ENCODE data around the gene GATAD2B. TPM values are rescaled to one million over a fixed set of nuclear protein-coding genes. Genes with fewer than 3 reads are reported as not detected.

GATAD2B gene
- total RNA-seq, 3 donors from 2014 or later (not counting 1 experiment from before 2014, with no cell fraction given): 68.1 to 91.3 (median 75.5) TPM

GRCh38 chr1:153946622-153947241 lies 24.0 kb upstream of the GATAD2B start, which contains the start of gene DENND4B:
DENND4B (minus strand) TSS chr1:153946718; CDS start chr1:153944374, 2,344 bp downstream.
- peaks cover 44% of the 10 kb centered on the region for H3K4me1 ChIP-seq (ENCODE audit: control insufficient read depth, insufficient read depth, low read length)
- H3K36me3 Mint-ChIP-seq: peaks cover 13% of the 10 kb centered on the region
- peak within 1 kb of the TSS; percentile 92 to 96 for H3K27ac Mint-ChIP-seq
- ATAC-seq (peak; percentile 65 to 79 (median 70)), DNase-seq (peak; percentile 77 to 86)
- peak within 1 kb of the TSS; percentile 89 for H3K4me3 ChIP-seq (ENCODE audit: low read length)
- peak within 1 kb of the TSS; percentile 98 for H3K27ac ChIP-seq (ENCODE audit: low read length)
- no peaks in the 10 kb centered on the region for H3K27me3 Mint-ChIP-seq (ENCODE audit: low read depth in 2 of 2)
- peaks cover 52% of the 10 kb centered on the region for H3K36me3 ChIP-seq (ENCODE audit: control insufficient read depth, insufficient read depth, low read length)
- H3K4me3 Mint-ChIP-seq: peak within 1 kb of the TSS; percentile 94
- peaks cover 39 to 51% of the 10 kb centered on the region in 2 donors for H3K4me1 Mint-ChIP-seq
- 9% methylated on average over 28 of the region's 28 CpGs for WGBS (ENCODE audit: insufficient coverage)
- H3K9me3 Mint-ChIP-seq: no peaks in the 10 kb centered on the region
- intact Hi-C loops (cut with micrococcal nuclease): loop anchor here (1.0 kb wide), 1 partner anchor 149 kb away; no protein-coding TSS in a partner anchor
- H3K9me3 ChIP-seq (ENCODE audit: control insufficient read depth, insufficient read depth, low read length): no peaks in the 10 kb centered on the region
- TF ChIP-seq, protein P1, sequence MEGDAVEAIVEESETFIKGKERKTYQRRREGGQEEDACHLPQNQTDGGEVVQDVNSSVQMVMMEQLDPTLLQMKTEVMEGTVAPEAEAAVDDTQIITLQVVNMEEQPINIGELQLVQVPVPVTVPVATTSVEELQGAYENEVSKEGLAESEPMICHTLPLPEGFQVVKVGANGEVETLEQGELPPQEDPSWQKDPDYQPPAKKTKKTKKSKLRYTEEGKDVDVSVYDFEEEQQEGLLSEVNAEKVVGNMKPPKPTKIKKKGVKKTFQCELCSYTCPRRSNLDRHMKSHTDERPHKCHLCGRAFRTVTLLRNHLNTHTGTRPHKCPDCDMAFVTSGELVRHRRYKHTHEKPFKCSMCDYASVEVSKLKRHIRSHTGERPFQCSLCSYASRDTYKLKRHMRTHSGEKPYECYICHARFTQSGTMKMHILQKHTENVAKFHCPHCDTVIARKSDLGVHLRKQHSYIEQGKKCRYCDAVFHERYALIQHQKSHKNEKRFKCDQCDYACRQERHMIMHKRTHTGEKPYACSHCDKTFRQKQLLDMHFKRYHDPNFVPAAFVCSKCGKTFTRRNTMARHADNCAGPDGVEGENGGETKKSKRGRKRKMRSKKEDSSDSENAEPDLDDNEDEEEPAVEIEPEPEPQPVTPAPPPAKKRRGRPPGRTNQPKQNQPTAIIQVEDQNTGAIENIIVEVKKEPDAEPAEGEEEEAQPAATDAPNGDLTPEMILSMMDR (IDR thresholded peaks at IDR 0.05): peak; percentile 84
- no peaks in the 10 kb centered on the region for H3K27me3 ChIP-seq (ENCODE audit: control insufficient read depth, insufficient read depth, low read length)

DNA sequence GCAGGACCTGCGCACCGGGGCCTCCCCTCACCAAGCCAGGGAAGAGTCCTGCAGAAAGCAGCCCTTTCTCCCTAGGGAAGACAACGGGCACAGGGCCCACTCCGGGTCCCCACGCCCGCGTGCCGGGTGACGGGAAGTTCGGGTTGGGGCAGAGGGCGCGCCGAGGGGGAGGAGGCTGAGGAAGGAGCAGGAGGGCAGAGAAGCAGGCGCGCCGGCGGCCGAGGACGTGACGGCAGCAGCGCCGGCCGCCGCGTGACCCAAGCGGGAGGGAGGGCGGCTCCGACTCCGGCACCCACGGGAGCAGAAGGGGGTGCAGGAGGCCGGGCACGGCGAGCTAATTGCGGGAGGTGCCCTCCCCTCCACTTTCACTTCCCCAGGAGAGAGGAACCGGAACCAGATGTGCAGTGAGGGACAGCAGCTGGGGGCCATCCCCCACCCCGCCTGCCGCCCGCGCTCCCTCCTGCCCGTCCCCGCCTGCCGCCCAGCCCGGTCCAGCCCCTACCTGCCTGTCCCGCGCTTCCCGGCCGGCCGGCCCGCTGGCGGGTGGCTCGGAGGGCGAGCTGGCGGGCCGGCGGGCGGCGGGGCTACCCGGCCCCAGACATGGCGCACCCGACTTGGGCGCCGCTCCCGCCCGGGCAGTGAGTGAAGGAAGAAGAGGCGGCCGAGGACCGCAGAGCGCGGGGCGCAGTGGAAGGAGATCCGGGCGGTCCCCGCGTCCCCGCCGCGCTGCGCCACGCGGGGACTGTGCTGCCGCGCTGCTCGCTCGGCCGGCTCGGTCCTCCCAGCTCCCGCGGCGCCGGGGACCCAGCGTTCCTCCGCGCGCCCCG lies 23.2 kb upstream of the GATAD2B start:
- peaks cover 52% of the 10 kb centered on the region for H3K36me3 ChIP-seq (ENCODE audit: control insufficient read depth, insufficient read depth, low read length)
- H3K27ac ChIP-seq (ENCODE audit: low read length): peak overlapping the region; percentile 98
- peak; percentile 80 to 86 for DNase-seq
- WGBS (ENCODE audit: insufficient coverage): under 1% methylated on average over 95 of the region's 95 CpGs
- TF ChIP-seq, protein P1 (IDR thresholded peaks at IDR 0.05): no peak
- intact Hi-C loops (cut with micrococcal nuclease): loop anchor here (1.0 kb wide), 4 partner anchors 12 to 149 kb away; partner anchors contain the start of genes CRTC2 and RPS27
- no peaks in the 10 kb centered on the region for H3K27me3 ChIP-seq (ENCODE audit: control insufficient read depth, insufficient read depth, low read length)
- Mint-ChIP-seq H3K27ac (peak overlapping the region; percentile 92 to 96), H3K9me3 (no peaks in the 10 kb centered on the region), H3K4me1 (peaks cover 39 to 51% of the 10 kb centered on the region in 2 donors), H3K4me3 (peak overlapping the region; percentile 94), H3K36me3 (peaks cover 11% of the 10 kb centered on the region), H3K27me3 (ENCODE audit: low read depth in 2 of 2) (no peaks in the 10 kb centered on the region)
- H3K4me3 ChIP-seq (ENCODE audit: low read length): peak overlapping the region; percentile 89
- no peaks in the 10 kb centered on the region for H3K9me3 ChIP-seq (ENCODE audit: control insufficient read depth, insufficient read depth, low read length)
- peaks cover 50% of the 10 kb centered on the region for H3K4me1 ChIP-seq (ENCODE audit: control insufficient read depth, insufficient read depth, low read length)
- peak; percentile 55 to 74 (median 68) for ATAC-seq

DNA sequence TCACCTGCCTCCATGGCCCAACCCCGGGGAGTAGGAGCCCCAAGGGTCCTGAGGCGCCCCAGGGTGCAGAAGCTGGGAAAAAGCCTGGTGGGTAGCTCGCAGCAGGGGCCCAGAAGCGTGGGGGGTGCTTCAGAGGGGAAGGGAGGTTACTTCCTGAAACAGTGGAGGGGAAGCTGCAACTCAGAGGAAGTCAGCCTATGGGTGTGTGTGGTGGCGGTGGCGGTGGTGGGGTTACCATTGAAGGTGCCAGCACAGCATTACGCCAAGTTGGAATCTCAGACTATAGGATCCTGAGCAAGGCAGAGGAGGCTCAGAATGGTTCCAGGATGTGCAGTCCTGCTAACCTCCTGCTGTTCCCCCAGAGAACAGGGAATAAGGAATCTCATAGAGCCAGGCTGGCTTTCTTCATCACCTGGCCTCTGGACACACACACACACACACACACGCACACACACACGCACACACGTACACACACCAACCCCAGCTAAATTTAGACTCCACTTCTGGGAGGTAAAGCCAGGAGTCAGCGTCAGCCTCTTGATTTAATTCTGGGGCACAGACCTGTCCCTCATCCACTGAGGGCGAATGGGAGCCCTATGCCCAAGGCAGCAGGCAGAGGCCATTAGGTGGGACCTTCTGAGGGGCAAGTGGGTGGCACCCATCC lies 22.5 kb upstream of the GATAD2B start:
- H3K27me3 Mint-ChIP-seq (ENCODE audit: low read depth in 2 of 2): no peaks in the 10 kb centered on the region
- peak overlapping the region; percentile 94 for H3K4me3 Mint-ChIP-seq
- H3K36me3 Mint-ChIP-seq: peaks cover 4% of the 10 kb centered on the region
- Histone ChIP-seq H3K9me3 (ENCODE audit: control insufficient read depth, insufficient read depth, low read length) (no peaks in the 10 kb centered on the region), H3K27ac (ENCODE audit: low read length) (peak overlapping the region; percentile 98), H3K36me3 (ENCODE audit: control insufficient read depth, insufficient read depth, low read length) (peaks cover 52% of the 10 kb centered on the region), H3K4me3 (ENCODE audit: low read length) (peak overlapping the region; percentile 89), H3K27me3 (ENCODE audit: control insufficient read depth, insufficient read depth, low read length) (no peaks in the 10 kb centered on the region), H3K4me1 (ENCODE audit: control insufficient read depth, insufficient read depth, low read length) (peaks cover 50% of the 10 kb centered on the region)
- intact Hi-C loops (cut with micrococcal nuclease): loop anchor here (1.0 kb wide), 3 partner anchors 13 to 45 kb away; partner anchors contain the start of genes CRTC2 and RPS27
- DNase-seq (peak; percentile 86 to 89), ATAC-seq (peak; percentile 63 to 79 (median 69))
- TF ChIP-seq, protein P1 (IDR thresholded peaks at IDR 0.05): no peak
- H3K27ac Mint-ChIP-seq: peak overlapping the region; percentile 92 to 96
- no peaks in the 10 kb centered on the region for H3K9me3 Mint-ChIP-seq
- 0% methylated on average over 12 of the region's 12 CpGs for WGBS (ENCODE audit: insufficient coverage)
- peaks cover 38 to 56% of the 10 kb centered on the region in 2 donors for H3K4me1 Mint-ChIP-seq
